Measurements from ENCODE around the gene CALN1.

DNA sequence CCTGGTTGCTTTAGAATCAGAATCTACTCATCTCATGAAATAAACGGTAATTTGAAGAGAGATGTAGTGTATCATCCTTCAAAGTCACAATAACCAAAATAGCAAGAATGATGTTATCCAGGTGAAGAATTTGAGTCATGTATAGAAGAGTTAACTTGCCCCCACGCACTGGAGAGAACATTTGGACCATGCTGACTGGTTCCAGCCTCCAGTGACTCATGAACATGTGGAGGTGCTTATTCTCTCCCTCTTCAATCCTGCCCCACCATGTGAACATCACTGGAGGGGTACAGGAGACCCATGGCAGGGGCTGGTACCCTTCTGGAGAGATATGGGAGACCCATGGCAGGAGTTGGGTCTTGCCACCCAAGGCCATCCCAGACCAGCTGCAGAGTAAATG lies 427.8 kb downstream of the CALN1 start:
- TF ChIP-seq, protein P1, sequence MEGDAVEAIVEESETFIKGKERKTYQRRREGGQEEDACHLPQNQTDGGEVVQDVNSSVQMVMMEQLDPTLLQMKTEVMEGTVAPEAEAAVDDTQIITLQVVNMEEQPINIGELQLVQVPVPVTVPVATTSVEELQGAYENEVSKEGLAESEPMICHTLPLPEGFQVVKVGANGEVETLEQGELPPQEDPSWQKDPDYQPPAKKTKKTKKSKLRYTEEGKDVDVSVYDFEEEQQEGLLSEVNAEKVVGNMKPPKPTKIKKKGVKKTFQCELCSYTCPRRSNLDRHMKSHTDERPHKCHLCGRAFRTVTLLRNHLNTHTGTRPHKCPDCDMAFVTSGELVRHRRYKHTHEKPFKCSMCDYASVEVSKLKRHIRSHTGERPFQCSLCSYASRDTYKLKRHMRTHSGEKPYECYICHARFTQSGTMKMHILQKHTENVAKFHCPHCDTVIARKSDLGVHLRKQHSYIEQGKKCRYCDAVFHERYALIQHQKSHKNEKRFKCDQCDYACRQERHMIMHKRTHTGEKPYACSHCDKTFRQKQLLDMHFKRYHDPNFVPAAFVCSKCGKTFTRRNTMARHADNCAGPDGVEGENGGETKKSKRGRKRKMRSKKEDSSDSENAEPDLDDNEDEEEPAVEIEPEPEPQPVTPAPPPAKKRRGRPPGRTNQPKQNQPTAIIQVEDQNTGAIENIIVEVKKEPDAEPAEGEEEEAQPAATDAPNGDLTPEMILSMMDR (IDR thresholded peaks at IDR 0.05): no peak
- no peak for TF ChIP-seq POLR2A (IDR thresholded peaks at IDR 0.05)
